ENCODE results near the gene TMEM178B.

DNA sequence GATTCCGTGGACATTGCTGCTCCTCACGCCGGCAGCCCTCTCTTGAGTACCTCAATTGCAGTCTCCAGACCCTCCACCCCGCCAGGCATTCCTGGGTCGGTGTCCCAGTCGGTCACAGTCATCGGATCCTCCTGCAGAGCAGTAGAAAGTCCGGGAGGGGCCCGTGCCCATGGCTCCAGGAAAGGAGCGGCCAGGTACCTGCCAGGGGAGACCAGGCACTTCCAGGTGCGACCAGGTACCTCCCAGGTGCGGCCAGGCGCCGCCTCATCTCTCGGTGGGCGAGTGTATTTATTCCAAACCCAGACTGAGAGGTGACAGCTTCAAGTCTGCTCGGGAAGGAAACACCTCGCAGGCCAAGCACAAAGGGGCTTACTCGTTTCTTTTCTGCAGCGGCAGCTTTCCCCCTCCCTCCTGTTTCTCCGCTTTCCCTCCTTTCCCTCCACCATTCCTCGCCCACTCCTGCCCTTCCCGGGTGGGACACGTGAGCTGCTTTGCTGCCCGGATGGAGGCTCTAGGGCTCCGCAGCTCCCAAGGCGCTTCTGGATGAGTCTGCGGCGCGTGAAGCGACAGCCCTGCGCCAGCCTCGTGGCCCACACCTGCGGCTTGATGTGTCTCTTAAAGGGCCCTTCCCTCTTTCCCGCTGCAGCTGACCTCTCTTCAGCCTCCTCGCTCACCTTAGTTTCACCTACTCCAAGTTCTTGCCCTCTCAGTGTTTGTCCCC, 438.0 kb downstream of the TMEM178B start:
- TF ChIP-seq YY1 (IDR thresholded peaks at IDR 0.05; ENCODE audit: insufficient read depth, insufficient read length) (no peak), SUZ12 (IDR thresholded peaks at IDR 0.05; ENCODE audit: extremely low read depth, insufficient read depth, insufficient read length) (no peak), ZNF274 (IDR thresholded peaks at IDR 0.05; ENCODE audit: low read depth, low read length) (no peak)

All from NT2/D1 (cell line).